Lung (tissue), 12 donors: ENCODE data around the gene EPS8L2. TPM values are rescaled to one million over a fixed set of nuclear protein-coding genes. Genes with fewer than 3 reads are reported as not detected.

Source experiments
- ATAC-seq: fragments of 200-7000 bp; cut with Tn5 transposase; one replicate; pipeline ENCODE4 v1.9.1; 2020; ENCODE audit warnings: moderate number of reproducible peaks; ENCODE audit not compliant: insufficient read depth, low FRiP score
- DNase-seq, 3 donors: peaks; one replicate each; pipeline ENCODE4 v3.0.0-alpha.2; 2013 to 2017
- H3K27ac ChIP-seq, 2 donors: one replicate each; pipeline ENCODE4 v1.5.1; 2013; ENCODE audit warnings: mild to moderate bottlenecking in 2 of 2, moderate library complexity in 2 of 2, control low read depth in 1 of 2, inconsistent platforms in 1 of 2, low read depth in 1 of 2, low read length in 1 of 2
- H3K27me3 ChIP-seq, 3 donors: one replicate each; pipeline ENCODE4 v1.5.1; 2013; ENCODE audit warnings: low read length in 2 of 3; ENCODE audit not compliant: control insufficient read depth in 3 of 3, insufficient read depth in 3 of 3
- H3K36me3 ChIP-seq, 4 donors: one replicate each; pipeline ENCODE4 v1.5.1; 2013; ENCODE audit warnings: low read length in 4 of 4, mild to moderate bottlenecking in 1 of 4, moderate library complexity in 1 of 4; ENCODE audit not compliant: control insufficient read depth in 4 of 4, insufficient read depth in 4 of 4
- H3K4me1 ChIP-seq, 5 donors: one replicate each; pipeline ENCODE4 v1.5.1; 2013; ENCODE audit warnings: low read length in 5 of 5, mild to moderate bottlenecking in 2 of 5, moderate library complexity in 1 of 5; ENCODE audit not compliant: control insufficient read depth in 5 of 5, insufficient read depth in 5 of 5
- H3K4me3 ChIP-seq: one replicate; pipeline ENCODE4 v1.5.1; 2013; ENCODE audit warnings: mild to moderate bottlenecking, control low read depth, moderate library complexity
- H3K9ac ChIP-seq, 2 donors: one replicate each; pipeline ENCODE4 v1.5.1; 2013; ENCODE audit warnings: low read length in 2 of 2, control low read depth in 1 of 2; ENCODE audit not compliant: insufficient read depth in 1 of 2
- H3K9me3 ChIP-seq, 4 donors: one replicate each; pipeline ENCODE4 v1.5.1; 2013; ENCODE audit warnings: low read length in 3 of 4, mild to moderate bottlenecking in 1 of 4, moderate library complexity in 1 of 4; ENCODE audit not compliant: control insufficient read depth in 4 of 4, insufficient read depth in 3 of 4
- CTCF ChIP-seq: IDR thresholded peaks from 2 replicates; pipeline ENCODE4 v1.5.1; 2012; ENCODE audit warnings: mild to moderate bottlenecking; ENCODE audit errors: control extremely low read depth, extremely low read depth
- WGBS, 2 donors: extraction: QIAGEN DNeasy Blood & Tissue Kit; methylation state at CpG; one replicate each; pipeline ENCODE4 v1.1.7; 2013; 5-methylcytosine and 5-hydroxymethylcytosine counted together
- polyA plus RNA-seq, 2 donors: library from polyadenylated mRNA; stranded (reverse); fragments of 200-250 nt; gene quantifications; one replicate each; pipeline ENCODE4 v1.2.1, GENCODE V29; 2013
- total RNA-seq, 2 donors: library from RNA; depleted of rRNA in 1 of 2; stranded (reverse); fragments of >200 nt in 1 of 2; gene quantifications; one replicate each; pipeline ENCODE4 v1.2.1, GENCODE V29; 2014 to 2021
- donor health status: control.
- donor health status: control.
- donor health status: Bipolar disorder and iron deficiency.
- donor health status: healthy.
- donor health status: DM: yes; HTN: yes; CAD: no.

EPS8L2 gene
- total and polyA plus RNA-seq, 4 donors, result 35.6 to 166 (median 103) TPM

GRCh38 chr11:766106-766935, 60.3 kb downstream of the EPS8L2 start:
- Histone ChIP-seq H3K4me1 (no peaks in the 10 kb centered on the region), H3K36me3 (peaks cover 12 to 63% (median 27%) of the 10 kb centered on the region in 4 donors), H3K27me3 (no peaks in the 10 kb centered on the region), H3K9ac (no peak overlapping the region), H3K27ac (no peak overlapping the region), H3K9me3 (no peaks in the 10 kb centered on the region), H3K4me3 (no peak overlapping the region)
- DNase-seq (no peak), ATAC-seq (no peak)
- 79 to 81% methylated on average over 11 of the region's 11 CpGs for WGBS, 2 donors
- TF ChIP-seq CTCF, result no peak

- Histone ChIP-seq H3K4me1 (no peaks in the 10 kb centered on the region), H3K27me3 (no peaks in the 10 kb centered on the region), H3K9me3 (no peaks in the 10 kb centered on the region), H3K9ac (no peak overlapping the region), H3K27ac (no peak overlapping the region), H3K36me3 (peaks cover 12 to 65% (median 24%) of the 10 kb centered on the region in 4 donors), H3K4me3 (no peak overlapping the region)
- TF ChIP-seq CTCF, result no peak
- WGBS, 2 donors, result 92 to 94% methylated on average over 2 of the region's 2 CpGs
- ATAC-seq (no peak), DNase-seq (no peak)
These were observed 60.8 kb downstream of the EPS8L2 start for GRCh38 chr11:766936-767210.

- Histone ChIP-seq H3K27ac (no peak overlapping the region), H3K27me3 (no peaks in the 10 kb centered on the region), H3K9me3 (no peaks in the 10 kb centered on the region), H3K36me3 (peaks cover 12 to 65% (median 23%) of the 10 kb centered on the region in 4 donors), H3K4me3 (no peak overlapping the region), H3K9ac (no peak overlapping the region), H3K4me1 (no peaks in the 10 kb centered on the region)
- ATAC-seq, result no peak
- TF ChIP-seq CTCF, result no peak
- WGBS, 2 donors, result 95% methylated on average over 11 of the region's 11 CpGs
- DNase-seq, result no peak
These were observed 61.2 kb downstream of the EPS8L2 start for GRCh38 chr11:767238-767637.
